GM23338 (cell line): ENCODE data around the gene PLET1. TPM values are rescaled to one million over a fixed set of nuclear protein-coding genes. Genes with fewer than 3 reads are reported as not detected.

Experiments
- ATAC-seq: fragments of 200-7000 bp; cut with Tn5 transposase; 3 replicates; pipeline ENCODE4 v1.9.1; 2020
- DNase-seq: peaks from one replicate; pipeline ENCODE4 v3.0.0-alpha.2; 2015; ENCODE audit warnings: low spot score
- H2AFZ ChIP-seq: fragments of 200-600 bp; sonication (generic); 2 replicates; pipeline ENCODE4 v1.8.0; 2016; ENCODE audit warnings: antibody characterized with exemption, mild to moderate bottlenecking, moderate library complexity
- H3F3A ChIP-seq: fragments of 200-600 bp; sonication (generic); replicated peaks from 2 replicates; pipeline ENCODE4 v1.8.0; 2017; ENCODE audit warnings: antibody characterized with exemption, mixed run types, low read depth
- H3K27ac ChIP-seq: fragments of 200-600 bp; sonication (generic); 2 replicates; pipeline ENCODE4 v1.6.1; 2016; ENCODE audit warnings: low read depth
- H3K27me3 ChIP-seq: fragments of 200-600 bp; sonication (generic); 2 replicates; pipeline ENCODE4 v1.8.0; 2016; ENCODE audit warnings: mild to moderate bottlenecking, mixed run types, moderate library complexity; ENCODE audit not compliant: insufficient read depth
- H3K36me3 ChIP-seq: fragments of 200-600 bp; sonication (generic); 2 replicates; pipeline ENCODE4 v1.8.0; 2016; ENCODE audit warnings: mild to moderate bottlenecking; ENCODE audit not compliant: insufficient read depth
- H3K4me1 ChIP-seq: fragments of 200-600 bp; sonication (generic); 2 replicates; pipeline ENCODE4 v1.8.0; 2016; ENCODE audit warnings: mild to moderate bottlenecking, moderate library complexity; ENCODE audit not compliant: insufficient read depth
- H3K4me2 ChIP-seq: fragments of 200-600 bp; sonication (generic); 2 replicates; pipeline ENCODE4 v1.7.1; 2017; ENCODE audit warnings: mixed run types
- H3K4me3 ChIP-seq: fragments of 200-600 bp; sonication (generic); 2 replicates; pipeline ENCODE4 v1.6.1; 2016; ENCODE audit warnings: mixed run types
- H3K79me2 ChIP-seq: fragments of 200-600 bp; sonication (generic); replicated peaks from 2 replicates; pipeline ENCODE4 v1.8.0; 2017; ENCODE audit warnings: mild to moderate bottlenecking; ENCODE audit not compliant: insufficient read depth
- H3K9me2 ChIP-seq: fragments of 200-600 bp; sonication (generic); 2 replicates; pipeline ENCODE4 v1.8.0; 2017; ENCODE audit not compliant: insufficient read depth
- H4K20me1 ChIP-seq: fragments of 200-600 bp; sonication (generic); replicated peaks from 2 replicates; pipeline ENCODE4 v1.8.0; 2017; ENCODE audit warnings: mild to moderate bottlenecking; ENCODE audit not compliant: insufficient read depth
- H3K27ac Mint-ChIP-seq: 2 replicates; pipeline ENCODE4 v1.8.0; 2020; ENCODE audit warnings: inconsistent platforms, mild to moderate bottlenecking, moderate library complexity, mixed read lengths
- H3K27me3 Mint-ChIP-seq: 3 replicates; pipeline ENCODE4 v1.8.0; 2022; ENCODE audit warnings: low read depth, mild to moderate bottlenecking, moderate library complexity, mixed read lengths, inconsistent platforms; ENCODE audit not compliant: insufficient read depth, poor library complexity
- H3K36me3 Mint-ChIP-seq: 3 replicates; pipeline ENCODE4 v1.8.0; 2021; ENCODE audit warnings: low read depth, mild to moderate bottlenecking, inconsistent platforms, moderate library complexity, mixed read lengths
- H3K4me1 Mint-ChIP-seq: 3 replicates; pipeline ENCODE4 v1.8.0; 2020; ENCODE audit warnings: mild to moderate bottlenecking, inconsistent platforms, mixed read lengths
- H3K4me3 Mint-ChIP-seq: 3 replicates; pipeline ENCODE4 v1.8.0; 2021; ENCODE audit warnings: moderate library complexity, mild to moderate bottlenecking, inconsistent platforms, mixed read lengths
- H3K9me3 Mint-ChIP-seq: 3 replicates; pipeline ENCODE4 v1.8.0; 2020; ENCODE audit warnings: moderate library complexity, mild to moderate bottlenecking, inconsistent platforms, mixed read lengths
- CREB1 ChIP-seq: fragments of 250-450 bp; sonication (Bioruptor Pico); IDR thresholded peaks from 2 replicates; pipeline ENCODE4 v1.5.0; 2020; ENCODE audit warnings: low read depth, mild to moderate bottlenecking, moderate library complexity
- CTCF ChIP-seq, 2 experiments: fragments of 200-600 bp in 1 of 2; sonication (generic) in 1 of 2; conservative IDR thresholded peaks; 2 replicates each; pipeline versions ENCODE4 v1.5.1 to v1.6.1; 2016 to 2017; ENCODE audit warnings: antibody characterized with exemption in 2 of 2, low read depth in 2 of 2, mild to moderate bottlenecking in 2 of 2, moderate library complexity in 1 of 2
- EZH2 ChIP-seq: fragments of 200-600 bp; sonication (generic); IDR thresholded peaks from one replicate; pipeline ENCODE4 v1.8.0; 2017; ENCODE audit warnings: antibody characterized with exemption, mild to moderate bottlenecking, low read depth; ENCODE audit not compliant: unreplicated experiment
- EZH2phosphoT487 ChIP-seq: fragments of 200-600 bp; sonication (generic); IDR thresholded peaks from one replicate; pipeline ENCODE4 v1.8.1; 2018; ENCODE audit warnings: antibody characterized with exemption; ENCODE audit not compliant: unreplicated experiment
- JUNB ChIP-seq: IDR thresholded peaks from one replicate; pipeline ENCODE4 v1.6.1; 2016; ENCODE audit warnings: antibody characterized with exemption; ENCODE audit not compliant: unreplicated experiment
- NANOG ChIP-seq: IDR thresholded peaks from 2 replicates; pipeline ENCODE4 v1.6.1; 2016; ENCODE audit warnings: antibody characterized with exemption, borderline replicate concordance
- POLR2AphosphoS5 ChIP-seq: IDR thresholded peaks from 2 replicates; pipeline ENCODE4 v1.6.1; 2016; ENCODE audit warnings: antibody characterized with exemption, low read depth
- REST ChIP-seq: IDR thresholded peaks from one replicate; pipeline ENCODE4 v1.6.1; 2018; ENCODE audit warnings: antibody characterized with exemption; ENCODE audit not compliant: unreplicated experiment
- STAT1 ChIP-seq: IDR thresholded peaks from one replicate; pipeline ENCODE4 v1.6.1; 2016; ENCODE audit warnings: antibody characterized with exemption; ENCODE audit not compliant: unreplicated experiment
- ZNF114 ChIP-seq: fragments of 250-450 bp; sonication (Bioruptor Pico); IDR thresholded peaks from 2 replicates; pipeline ENCODE4 v1.5.0; 2020; ENCODE audit warnings: mild to moderate bottlenecking, moderate library complexity
- ZNF331 ChIP-seq: fragments of 250-450 bp; sonication (Bioruptor Pico); IDR thresholded peaks from 2 replicates; pipeline ENCODE4 v1.5.0; 2020; ENCODE audit warnings: low read depth, mild to moderate bottlenecking, moderate library complexity
- polyA plus RNA-seq: library from polyadenylated mRNA; unstranded; fragments of >200 nt; fragmentation: Nextera tagmentation; extraction: Ambion mirVana; gene quantifications from 2 replicates; pipeline ENCODE4 v1.2.1, GENCODE V29; 2016
- total RNA-seq: library from RNA; depleted of rRNA; stranded (reverse); fragments of >200 nt; shearing (Covaris generic); gene quantifications from 2 replicates; pipeline ENCODE4 v1.2.3, GENCODE V29; 2014
- TF ChIP-seq, protein P1 (sequence below): fragments of 250-450 bp; sonication (Bioruptor Pico); IDR thresholded peaks from 2 replicates; pipeline ENCODE4 v1.5.0; 2020; ENCODE audit warnings: mild to moderate bottlenecking, moderate library complexity
- TF ChIP-seq, protein P2 (sequence below): IDR thresholded peaks from 2 replicates; pipeline ENCODE4 v1.6.1; 2016; ENCODE audit warnings: antibody characterized with exemption

PLET1 gene
- total and polyA plus RNA-seq, 2 experiments from 2014 or later: not detected

DNA sequence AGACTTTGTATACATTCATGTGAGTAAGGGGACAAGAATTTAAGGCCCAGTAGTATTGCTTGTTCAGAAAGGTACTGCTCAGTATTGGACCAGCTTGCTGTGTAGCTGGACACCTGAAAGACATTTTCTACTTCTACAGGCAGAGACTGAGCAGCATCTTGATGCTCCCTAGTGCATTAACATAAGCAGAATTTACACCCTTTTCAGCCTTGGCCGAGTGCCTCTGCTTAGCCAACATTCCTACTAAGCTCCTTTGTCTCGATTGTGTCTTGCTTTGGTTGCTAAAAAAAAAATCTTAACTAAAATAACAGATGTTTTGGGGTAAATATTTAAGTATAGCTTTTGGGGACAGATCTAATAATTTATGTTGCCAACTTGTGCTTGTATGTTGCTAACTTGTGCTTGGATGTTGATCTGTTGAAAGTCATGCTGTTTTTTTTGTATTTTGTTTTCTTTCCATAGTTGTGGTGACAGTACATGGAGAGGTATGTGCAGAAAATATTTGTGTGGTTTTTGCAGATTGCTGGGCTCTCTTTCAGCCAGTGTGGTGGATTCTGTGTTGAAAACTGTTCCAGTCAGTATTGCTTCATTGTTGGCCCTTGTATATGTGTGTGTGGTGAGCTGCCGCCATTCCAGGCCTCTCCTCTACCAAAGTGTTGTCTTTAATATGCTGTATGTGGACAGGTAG is 30.8 kb downstream of the PLET1 start:
- Mint-ChIP-seq H3K27ac (no peak overlapping the region), H3K4me1 (peaks cover 12% of the 10 kb centered on the region), H3K9me3 (no peaks in the 10 kb centered on the region), H3K27me3 (peaks cover 4% of the 10 kb centered on the region), H3K36me3 (peaks cover 15% of the 10 kb centered on the region; the same call in 2 of the 3 replicates), H3K4me3 (no peak overlapping the region)
- Histone ChIP-seq H3K36me3 (peaks cover 18% of the 10 kb centered on the region; the same call in 1 of the 2 replicates), H4K20me1 (peaks cover 5% of the 10 kb centered on the region; the same call in 1 of the 2 replicates), H2AFZ (no peak overlapping the region), H3K27ac (no peak overlapping the region), H3K4me1 (peaks cover 7% of the 10 kb centered on the region), H3F3A (no peaks in the 10 kb centered on the region), H3K4me3 (no peak overlapping the region), H3K4me2 (no peak overlapping the region), H3K9me2 (no peaks in the 10 kb centered on the region), H3K79me2 (peaks cover 35% of the 10 kb centered on the region), H3K27me3 (no peaks in the 10 kb centered on the region)
- ATAC-seq (no peak), DNase-seq (no peak)
- TF ChIP-seq, protein P1, sequence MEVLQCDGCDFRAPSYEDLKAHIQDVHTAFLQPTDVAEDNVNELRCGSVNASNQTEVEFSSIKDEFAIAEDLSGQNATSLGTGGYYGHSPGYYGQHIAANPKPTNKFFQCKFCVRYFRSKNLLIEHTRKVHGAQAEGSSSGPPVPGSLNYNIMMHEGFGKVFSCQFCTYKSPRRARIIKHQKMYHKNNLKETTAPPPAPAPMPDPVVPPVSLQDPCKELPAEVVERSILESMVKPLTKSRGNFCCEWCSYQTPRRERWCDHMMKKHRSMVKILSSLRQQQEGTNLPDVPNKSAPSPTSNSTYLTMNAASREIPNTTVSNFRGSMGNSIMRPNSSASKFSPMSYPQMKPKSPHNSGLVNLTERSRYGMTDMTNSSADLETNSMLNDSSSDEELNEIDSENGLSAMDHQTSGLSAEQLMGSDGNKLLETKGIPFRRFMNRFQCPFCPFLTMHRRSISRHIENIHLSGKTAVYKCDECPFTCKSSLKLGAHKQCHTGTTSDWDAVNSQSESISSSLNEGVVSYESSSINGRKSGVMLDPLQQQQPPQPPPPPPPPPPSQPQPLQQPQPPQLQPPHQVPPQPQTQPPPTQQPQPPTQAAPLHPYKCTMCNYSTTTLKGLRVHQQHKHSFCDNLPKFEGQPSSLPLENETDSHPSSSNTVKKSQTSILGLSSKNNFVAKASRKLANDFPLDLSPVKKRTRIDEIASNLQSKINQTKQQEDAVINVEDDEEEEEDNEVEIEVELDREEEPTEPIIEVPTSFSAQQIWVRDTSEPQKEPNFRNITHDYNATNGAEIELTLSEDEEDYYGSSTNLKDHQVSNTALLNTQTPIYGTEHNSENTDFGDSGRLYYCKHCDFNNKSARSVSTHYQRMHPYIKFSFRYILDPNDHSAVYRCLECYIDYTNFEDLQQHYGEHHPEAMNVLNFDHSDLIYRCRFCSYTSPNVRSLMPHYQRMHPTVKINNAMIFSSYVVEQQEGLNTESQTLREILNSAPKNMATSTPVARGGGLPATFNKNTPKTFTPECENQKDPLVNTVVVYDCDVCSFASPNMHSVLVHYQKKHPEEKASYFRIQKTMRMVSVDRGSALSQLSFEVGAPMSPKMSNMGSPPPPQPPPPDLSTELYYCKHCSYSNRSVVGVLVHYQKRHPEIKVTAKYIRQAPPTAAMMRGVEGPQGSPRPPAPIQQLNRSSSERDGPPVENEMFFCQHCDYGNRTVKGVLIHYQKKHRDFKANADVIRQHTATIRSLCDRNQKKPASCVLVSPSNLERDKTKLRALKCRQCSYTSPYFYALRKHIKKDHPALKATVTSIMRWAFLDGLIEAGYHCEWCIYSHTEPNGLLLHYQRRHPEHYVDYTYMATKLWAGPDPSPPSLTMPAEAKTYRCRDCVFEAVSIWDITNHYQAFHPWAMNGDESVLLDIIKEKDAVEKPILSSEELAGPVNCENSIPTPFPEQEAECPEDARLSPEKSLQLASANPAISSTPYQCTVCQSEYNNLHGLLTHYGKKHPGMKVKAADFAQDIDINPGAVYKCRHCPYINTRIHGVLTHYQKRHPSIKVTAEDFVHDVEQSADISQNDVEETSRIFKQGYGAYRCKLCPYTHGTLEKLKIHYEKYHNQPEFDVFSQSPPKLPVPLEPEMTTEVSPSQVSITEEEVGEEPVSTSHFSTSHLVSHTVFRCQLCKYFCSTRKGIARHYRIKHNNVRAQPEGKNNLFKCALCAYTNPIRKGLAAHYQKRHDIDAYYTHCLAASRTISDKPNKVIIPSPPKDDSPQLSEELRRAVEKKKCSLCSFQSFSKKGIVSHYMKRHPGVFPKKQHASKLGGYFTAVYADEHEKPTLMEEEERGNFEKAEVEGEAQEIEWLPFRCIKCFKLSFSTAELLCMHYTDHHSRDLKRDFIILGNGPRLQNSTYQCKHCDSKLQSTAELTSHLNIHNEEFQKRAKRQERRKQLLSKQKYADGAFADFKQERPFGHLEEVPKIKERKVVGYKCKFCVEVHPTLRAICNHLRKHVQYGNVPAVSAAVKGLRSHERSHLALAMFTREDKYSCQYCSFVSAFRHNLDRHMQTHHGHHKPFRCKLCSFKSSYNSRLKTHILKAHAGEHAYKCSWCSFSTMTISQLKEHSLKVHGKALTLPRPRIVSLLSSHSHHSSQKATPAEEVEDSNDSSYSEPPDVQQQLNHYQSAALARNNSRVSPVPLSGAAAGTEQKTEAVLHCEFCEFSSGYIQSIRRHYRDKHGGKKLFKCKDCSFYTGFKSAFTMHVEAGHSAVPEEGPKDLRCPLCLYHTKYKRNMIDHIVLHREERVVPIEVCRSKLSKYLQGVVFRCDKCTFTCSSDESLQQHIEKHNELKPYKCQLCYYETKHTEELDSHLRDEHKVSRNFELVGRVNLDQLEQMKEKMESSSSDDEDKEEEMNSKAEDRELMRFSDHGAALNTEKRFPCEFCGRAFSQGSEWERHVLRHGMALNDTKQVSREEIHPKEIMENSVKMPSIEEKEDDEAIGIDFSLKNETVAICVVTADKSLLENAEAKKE (CRISPR knock-in tag): no peak
- TF ChIP-seq NANOG (no peak), CTCF (conservative IDR thresholded peaks at IDR 0.05; ENCODE audit: low read depth in 2 of 2) (no peak), EZH2phosphoT487 (no peak), ZNF114 (CRISPR knock-in tag) (no peak), ZNF331 (CRISPR knock-in tag) (no peak), CREB1 (CRISPR knock-in tag) (no peak), STAT1 (no peak), JUNB (no peak), POLR2AphosphoS5 (no peak), EZH2 (no peak), REST (no peak)
- TF ChIP-seq, protein P2, sequence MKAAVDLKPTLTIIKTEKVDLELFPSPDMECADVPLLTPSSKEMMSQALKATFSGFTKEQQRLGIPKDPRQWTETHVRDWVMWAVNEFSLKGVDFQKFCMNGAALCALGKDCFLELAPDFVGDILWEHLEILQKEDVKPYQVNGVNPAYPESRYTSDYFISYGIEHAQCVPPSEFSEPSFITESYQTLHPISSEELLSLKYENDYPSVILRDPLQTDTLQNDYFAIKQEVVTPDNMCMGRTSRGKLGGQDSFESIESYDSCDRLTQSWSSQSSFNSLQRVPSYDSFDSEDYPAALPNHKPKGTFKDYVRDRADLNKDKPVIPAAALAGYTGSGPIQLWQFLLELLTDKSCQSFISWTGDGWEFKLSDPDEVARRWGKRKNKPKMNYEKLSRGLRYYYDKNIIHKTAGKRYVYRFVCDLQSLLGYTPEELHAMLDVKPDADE: no peak
